Activated CD4-positive, CD25-positive, alpha-beta regulatory T cell treated with anti-CD3 and anti-CD28 coated beads, Interleukin-2, amount 50 U/mL, for 24 hours (primary cell): ENCODE results near the gene HPCAL4.

ENCODE experiments used
- ATAC-seq, 2 donors: fragments of 150-1000 bp; cut with Tn5 transposase; one replicate each; pipeline ENCODE4 v1.10.0; 2021; ENCODE audit warnings: mild to moderate bottlenecking in 1 of 2, moderate library complexity in 1 of 2

HPCAL4 gene

GRCh38 chr1:39675220-39675619 lies 16.0 kb downstream of the HPCAL4 start:
- ATAC-seq: no peak

- ATAC-seq: no peak
Observed at GRCh38 chr1:39673215-39673614, 18.0 kb downstream of the HPCAL4 start.

- ATAC-seq: no peak
Observed at GRCh38 chr1:39672551-39672947, 18.7 kb downstream of the HPCAL4 start.

- peak; percentile 45 to 60 for ATAC-seq
Observed at GRCh38 chr1:39671793-39672550, 19.3 kb downstream of the HPCAL4 start, which contains the start of gene NT5C1A. NT5C1A (minus strand) TSS chr1:39672107; CDS start chr1:39672038, 69 bp downstream.

- ATAC-seq: no peak
Observed at GRCh38 chr1:39671433-39671792, 19.8 kb downstream of the HPCAL4 start.

- no peak for ATAC-seq
Observed at GRCh38 chr1:39670689-39671088, 20.5 kb downstream of the HPCAL4 start.

GRCh38 chr1:39668894-39669293 lies 22.3 kb downstream of the HPCAL4 start:
- ATAC-seq: no peak

GRCh38 chr1:39668111-39668510 lies 23.1 kb downstream of the HPCAL4 start:
- ATAC-seq: no peak

- peak; percentile 96 to 97 for ATAC-seq
Observed at GRCh38 chr1:39666772-39667171, 24.5 kb downstream of the HPCAL4 start.

GRCh38 chr1:39663559-39663958 lies 27.7 kb downstream of the HPCAL4 start:
- ATAC-seq: no peak

GRCh38 chr1:39662861-39663260 lies 28.4 kb downstream of the HPCAL4 start:
- ATAC-seq: no peak

- no peak for ATAC-seq
Observed at GRCh38 chr1:39659538-39659937, 31.7 kb downstream of the HPCAL4 start.

- ATAC-seq: no peak
Observed at GRCh38 chr1:39659110-39659509, 32.1 kb downstream of the HPCAL4 start.

- ATAC-seq: peak; percentile 66 to 68
Observed at GRCh38 chr1:39657923-39658485, 33.2 kb downstream of the HPCAL4 start.

- ATAC-seq: no peak
Observed at GRCh38 chr1:39657402-39657801, 33.8 kb downstream of the HPCAL4 start.

- ATAC-seq: no peak
Observed at GRCh38 chr1:39656391-39656790, 34.8 kb downstream of the HPCAL4 start.

GRCh38 chr1:39655578-39656268 lies 35.5 kb downstream of the HPCAL4 start:
- no peak for ATAC-seq

GRCh38 chr1:39654291-39654690 lies 36.9 kb downstream of the HPCAL4 start:
- ATAC-seq: no peak

GRCh38 chr1:39653546-39654031 lies 37.6 kb downstream of the HPCAL4 start:
- peak; percentile 66 to 70 for ATAC-seq

GRCh38 chr1:39652554-39652953 lies 38.7 kb downstream of the HPCAL4 start:
- no peak for ATAC-seq

- ATAC-seq: no peak
Observed at GRCh38 chr1:39652105-39652504, 39.1 kb downstream of the HPCAL4 start.

- ATAC-seq: no peak
Observed at GRCh38 chr1:39650431-39650830, 40.8 kb downstream of the HPCAL4 start.

GRCh38 chr1:39649636-39650185 lies 41.5 kb downstream of the HPCAL4 start:
- no peak for ATAC-seq
